IMR-90 (cell line): Measurements from ENCODE around the gene UBE2N. TPM values are rescaled to one million over a fixed set of nuclear protein-coding genes. Genes with fewer than 3 reads are reported as not detected.

Experiments used
- ATAC-seq: fragments of 200-7000 bp; cut with Tn5 transposase; 2 replicates; pipeline ENCODE4 v1.9.1; 2020; ENCODE audit warnings: low read depth, mild to moderate bottlenecking, moderate library complexity
- BruUV-seq: library from RNA; stranded (reverse); fragments of 400-500 nt; replicated peaks from 2 replicates; lab custom pipeline; 2021; lab: Mats Ljungman, UMichigan
- CTCF ChIA-PET: fragments of 300-600 bp; formaldehyde crosslinking; extraction: SDS; loops from one replicate; lab custom pipeline; 2021; ENCODE audit warnings: antibody characterized with exemption; lab: Yijun Ruan, JAX
- POLR2A ChIA-PET: fragments of 300-600 bp; sonication (Branson Sonifier 250); formaldehyde crosslinking; loops from one replicate; lab custom pipeline; 2022; ENCODE audit warnings: antibody characterized with exemption; ENCODE audit not compliant: unreplicated experiment; lab: Charles Lee
- DNase-seq: peaks from one replicate; pipeline ENCODE4 v3.0.0; 2013
- H2AFZ ChIP-seq: replicated peaks from 2 replicates; pipeline ENCODE3; 2013; ENCODE audit warnings: low read length, mild to moderate bottlenecking; ENCODE audit not compliant: poor library complexity
- H2AK5ac ChIP-seq: 2 replicates; pipeline ENCODE4 v1.6.1; 2013; ENCODE audit warnings: low read depth, low read length, inconsistent platforms
- H2AK9ac ChIP-seq: replicated peaks from 2 replicates; pipeline ENCODE3; 2013; ENCODE audit warnings: mild to moderate bottlenecking, low read depth, low read length, moderate library complexity; ENCODE audit not compliant: poor library complexity
- H2BK120ac ChIP-seq: 2 replicates; pipeline ENCODE4 v1.6.1; 2013; ENCODE audit warnings: low read depth, low read length, inconsistent platforms
- H2BK15ac ChIP-seq: 3 replicates; pipeline ENCODE4 v1.6.1; 2013; ENCODE audit warnings: low read depth, low read length, inconsistent platforms
- H2BK20ac ChIP-seq: 2 replicates; pipeline ENCODE4 v1.6.1; 2013; ENCODE audit warnings: low read depth, mild to moderate bottlenecking, inconsistent platforms, low read length, moderate library complexity
- H2BK5ac ChIP-seq: 2 replicates; pipeline ENCODE4 v1.6.1; 2013; ENCODE audit warnings: mild to moderate bottlenecking, low read depth, low read length, inconsistent platforms; ENCODE audit not compliant: poor library complexity, severe bottlenecking
- H3K14ac ChIP-seq: replicated peaks from 2 replicates; pipeline ENCODE4 v1.6.1; 2013; ENCODE audit warnings: low read depth, low read length, inconsistent platforms
- H3K18ac ChIP-seq: 2 replicates; pipeline ENCODE4 v1.6.1; 2013; ENCODE audit warnings: low read depth, low read length, control low read depth
- H3K23ac ChIP-seq: 2 replicates; pipeline ENCODE4 v1.6.1; 2013; ENCODE audit warnings: low read depth, low read length, inconsistent platforms
- H3K27ac ChIP-seq: 2 replicates; pipeline ENCODE4 v1.5.1; 2013; ENCODE audit warnings: mild to moderate bottlenecking, control low read depth, low read length; ENCODE audit not compliant: insufficient read depth
- H3K27me3 ChIP-seq: 2 replicates; pipeline ENCODE4 v1.6.1; 2013; ENCODE audit warnings: low read length; ENCODE audit not compliant: control insufficient read depth, insufficient read depth
- H3K36me3 ChIP-seq: 2 replicates; pipeline ENCODE4 v1.6.1; 2013; ENCODE audit warnings: low read length, mixed read lengths; ENCODE audit not compliant: control insufficient read depth, insufficient read depth
- H3K4ac ChIP-seq: 2 replicates; pipeline ENCODE4 v1.6.1; 2013; ENCODE audit warnings: low read depth, low read length, inconsistent platforms
- H3K4me1 ChIP-seq: 2 replicates; pipeline ENCODE4 v1.6.1; 2013; ENCODE audit warnings: low read length, mixed read lengths; ENCODE audit not compliant: control insufficient read depth, insufficient read depth
- H3K4me2 ChIP-seq: 2 replicates; pipeline ENCODE4 v1.6.1; 2013; ENCODE audit warnings: low read depth, mild to moderate bottlenecking, control low read depth, low read length, moderate library complexity
- H3K4me3 ChIP-seq: 2 replicates; pipeline ENCODE4 v1.5.1; 2013; ENCODE audit warnings: low read depth, mild to moderate bottlenecking, control low read depth, low read length, moderate library complexity; ENCODE audit not compliant: insufficient read depth
- H3K56ac ChIP-seq: 2 replicates; pipeline ENCODE4 v1.6.1; 2013; ENCODE audit warnings: low read length, inconsistent platforms; ENCODE audit not compliant: insufficient read depth; ENCODE audit errors: extremely low read depth
- H3K79me1 ChIP-seq, 2 experiments: 2 replicates each; pipeline ENCODE4 v1.6.1; 2013; ENCODE audit warnings: low read length in 2 of 2, inconsistent platforms in 1 of 2, low read depth in 1 of 2
- H3K9ac ChIP-seq: 2 replicates; pipeline ENCODE4 v1.6.1; 2013; ENCODE audit warnings: low read depth, low read length, control low read depth
- H3K9me1 ChIP-seq: 2 replicates; pipeline ENCODE4 v1.6.1; 2013; ENCODE audit warnings: low read length, inconsistent platforms; ENCODE audit not compliant: insufficient read depth
- H3K9me3 ChIP-seq: 2 replicates; pipeline ENCODE4 v1.6.1; 2013; ENCODE audit warnings: low read length; ENCODE audit not compliant: control insufficient read depth, insufficient read depth
- H4K20me1 ChIP-seq: 2 replicates; pipeline ENCODE4 v1.6.1; 2013; ENCODE audit warnings: low read length, inconsistent platforms; ENCODE audit not compliant: insufficient read depth
- H4K5ac ChIP-seq: 2 replicates; pipeline ENCODE4 v1.6.1; 2013; ENCODE audit warnings: mild to moderate bottlenecking, low read depth, low read length, control low read depth
- H4K8ac ChIP-seq, 2 experiments: 2 replicates each; pipeline ENCODE4 v1.6.1; 2013; ENCODE audit warnings: low read depth in 2 of 2, low read length in 2 of 2, control low read depth in 1 of 2, inconsistent platforms in 1 of 2
- H4K91ac ChIP-seq: 2 replicates; pipeline ENCODE4 v1.6.1; 2013; ENCODE audit warnings: low read depth, low read length, inconsistent platforms; ENCODE audit not compliant: insufficient read depth
- RCOR1 ChIP-seq: IDR thresholded peaks from 2 replicates; pipeline ENCODE4 v1.6.1; 2012; ENCODE audit warnings: mild to moderate bottlenecking, low read length, improper control_type of control experiment; ENCODE audit not compliant: insufficient replicate concordance
- WGBS, 2 experiments: methylation state at CpG; one replicate each; pipeline versions ENCODE4 v1.1.5 to v1.1.7; 2013; ENCODE audit warnings: missing lambda C conversion rate in 2 of 2; ENCODE audit not compliant: insufficient read length in 1 of 2; ENCODE audit errors: extremely low coverage in 2 of 2; 5-methylcytosine and 5-hydroxymethylcytosine counted together
- dilution Hi-C: fragments of 300-500 bp; cut with HindIII; formaldehyde crosslinking; loops from one replicate; pipeline ENCODE4 v1.14.3; 2018; ENCODE audit warnings: low sequenced_read_pairs; ENCODE audit not compliant: unreplicated experiment
- in situ Hi-C: fragments of 300-500 bp; cut with MboI; formaldehyde crosslinking; loops from 3 replicates; pipeline ENCODE4 v1.14.3; 2019; ENCODE audit warnings: low sequenced_read_pairs, inconsistent platforms, mixed read lengths
- intact Hi-C: fragments of 100-400 bp; cut with micrococcal nuclease; formaldehyde crosslinking; loops from 2 replicates; pipeline ENCODE4 v1.10.0; 2022
- polyA plus RNA-seq, 3 experiments: library from polyadenylated mRNA; depleted of rRNA; stranded (reverse); fragments of >200 nt; gene quantifications; 2 replicates each; pipeline ENCODE4 v1.2.3, GENCODE V29; 2012; ENCODE audit warnings: low replicate concordance in 1 of 3
- total RNA-seq: library from RNA; depleted of rRNA; stranded (reverse); fragments of >200 nt; gene quantifications from 2 replicates; pipeline ENCODE4 v1.2.3, GENCODE V29; 2012

UBE2N gene
- total and polyA plus RNA-seq, 2 of the 4 experiments (the other 2 are of a cell fraction), result 64.5 to 103 TPM

DNA sequence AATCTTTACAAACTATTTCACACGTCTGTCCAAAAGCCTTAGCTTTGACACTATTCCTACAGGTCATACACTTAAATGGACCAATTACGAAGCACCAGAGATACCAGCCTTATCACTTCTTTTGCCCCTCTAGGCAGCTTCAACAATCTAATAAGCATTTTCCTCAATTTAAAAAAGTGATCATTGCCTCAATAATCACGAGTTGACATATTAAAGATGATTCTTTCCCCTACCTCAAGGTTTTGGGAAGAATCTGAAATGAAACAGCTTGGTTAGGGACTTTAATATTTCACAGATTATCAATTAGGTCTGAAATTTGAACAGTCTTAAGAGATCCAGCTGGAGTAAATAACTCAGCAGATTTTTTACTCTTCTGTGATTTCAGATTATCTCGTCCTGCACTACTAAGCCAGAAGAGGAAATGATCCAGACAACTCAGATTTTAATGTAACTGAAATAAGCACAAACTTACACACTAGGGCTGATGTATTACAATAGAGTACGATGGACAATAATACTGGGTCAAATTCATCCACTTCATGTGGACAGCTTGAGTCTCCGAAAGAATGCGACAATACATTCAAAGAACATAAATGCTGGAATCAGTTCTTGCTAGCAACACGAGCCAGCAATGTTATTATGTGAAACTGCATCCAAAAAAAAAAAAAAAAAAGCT is 15.9 kb downstream of the UBE2N start:
- ChIA-PET CTCF (interaction anchor here (0.6 kb wide), 1 partner anchor 777 kb away, joined by 4 read pairs; no protein-coding TSS in a partner anchor), POLR2A (no interaction called here)
- peak overlapping the region; percentile 87 for H3K4me2 ChIP-seq

More for the DNA sequence above, 15.9 kb downstream of the UBE2N start:
- peak overlapping the region; percentile 58 for H2BK5ac ChIP-seq
- no peak overlapping the region for H2AFZ ChIP-seq
- no peaks in the 10 kb centered on the region for H3K27me3 ChIP-seq
- WGBS, 2 experiments, result 80% methylated on average over 2 of the region's 8 CpGs; no CpG with 5 or more reads in 1 of the 2 experiments
- TF ChIP-seq RCOR1, result no peak
- no peak overlapping the region for H3K27ac ChIP-seq
- H2BK120ac ChIP-seq, result no peak overlapping the region
- no peak overlapping the region for H2AK9ac ChIP-seq
- H3K23ac ChIP-seq, result peak overlapping the region; percentile 55
- peaks cover 82% of the 10 kb centered on the region for H4K20me1 ChIP-seq
- no peak overlapping the region for H3K4me3 ChIP-seq
- H3K9me3 ChIP-seq, result no peaks in the 10 kb centered on the region
- peak overlapping the region; percentile 74; the same call in 1 of the 2 replicates for H4K5ac ChIP-seq
- no peak overlapping the region for H3K4ac ChIP-seq
- H3K18ac ChIP-seq, result peak overlapping the region; percentile 76; the same call in 1 of the 2 replicates
- H3K4me1 ChIP-seq, result peaks cover 29% of the 10 kb centered on the region
- BruUV-seq, result no TSS peak
- H3K9ac ChIP-seq, result no peak overlapping the region
- peaks cover 14 to 57% of the 10 kb centered on the region in 2 experiments for H3K79me1 ChIP-seq
- ATAC-seq (no peak), DNase-seq (no peak)
- no peak overlapping the region for H2BK15ac ChIP-seq
- H3K56ac ChIP-seq, result no peak overlapping the region
- H3K9me1 ChIP-seq, result peaks cover 17% of the 10 kb centered on the region
- no peak overlapping the region for H4K91ac ChIP-seq
- in situ Hi-C loops (no loop called here), dilution Hi-C loops (no loop called here), intact Hi-C loops (loop anchor here (5.0 kb wide), 1 partner anchor 676 kb away; no protein-coding TSS in a partner anchor)
- H4K8ac ChIP-seq, result 0 out of 4 replicates have a peak overlapping the region, but pooled peaks of 1 of the 2 experiments have one; percentile 29
- peak overlapping the region; percentile 6; the same call in 1 of the 2 replicates for H3K14ac ChIP-seq
- no peak overlapping the region for H2BK20ac ChIP-seq
- H3K36me3 ChIP-seq, result no peaks in the 10 kb centered on the region
- H2AK5ac ChIP-seq, result no peak overlapping the region
